GM18517 (cell line): ENCODE data around the gene SPOCK1.
A peak's percentile ranks its signal among the peaks of the same experiment; 100 is the strongest.
"Not testable (repeated sequence)": the region's sequence is repeated elsewhere in the genome, so short reads cannot be mapped to it uniquely, and the experiment has no call there.

Source experiments
- ATAC-seq: cut with Tn5 transposase; IDR thresholded peaks from one replicate; pipeline ENCODE4 v1.9.1; 2021; ENCODE audit warnings: mild to moderate bottlenecking, moderate library complexity; ENCODE audit not compliant: unreplicated experiment

The SPOCK1 gene

GRCh38 chr5:137498736-137499505 is at the start of gene SPOCK1:
SPOCK1 (minus strand) TSS chr5:137499326.
- peak; percentile 75 for ATAC-seq

- no peak for ATAC-seq
Observed at GRCh38 chr5:137545956-137546355, 46.8 kb upstream of the SPOCK1 start.

- ATAC-seq = not testable (repeated sequence)
Observed at GRCh38 chr5:137535449-137535848, 36.3 kb upstream of the SPOCK1 start.

GRCh38 chr5:137533963-137534362 is 34.8 kb upstream of the SPOCK1 start:
- no peak for ATAC-seq

- no peak for ATAC-seq
Observed at GRCh38 chr5:137531266-137531665, 32.1 kb upstream of the SPOCK1 start.

- no peak for ATAC-seq
Observed at GRCh38 chr5:137521246-137521645, 22.1 kb upstream of the SPOCK1 start.

GRCh38 chr5:137516961-137517360 is 17.8 kb upstream of the SPOCK1 start:
- no peak for ATAC-seq

GRCh38 chr5:137516251-137516797 is 17.2 kb upstream of the SPOCK1 start:
- ATAC-seq = no peak

GRCh38 chr5:137515238-137515637 is 16.1 kb upstream of the SPOCK1 start:
- ATAC-seq = no peak

- ATAC-seq = no peak
Observed at GRCh38 chr5:137510671-137511070, 11.5 kb upstream of the SPOCK1 start.

GRCh38 chr5:137507150-137507549 is 8.0 kb upstream of the SPOCK1 start:
- no peak for ATAC-seq

- no peak for ATAC-seq
Observed at GRCh38 chr5:137506296-137506695, 7.2 kb upstream of the SPOCK1 start.

- no peak for ATAC-seq
Observed at GRCh38 chr5:137504916-137505315, 5.8 kb upstream of the SPOCK1 start.

GRCh38 chr5:137503456-137503855 is 4.3 kb upstream of the SPOCK1 start:
- no peak for ATAC-seq

- ATAC-seq = no peak
Observed at GRCh38 chr5:137502632-137503031, 3.5 kb upstream of the SPOCK1 start.

- ATAC-seq = no peak
Observed at GRCh38 chr5:137501846-137502406, 2.8 kb upstream of the SPOCK1 start.

GRCh38 chr5:137501226-137501625 is 2.1 kb upstream of the SPOCK1 start:
- ATAC-seq = no peak

- ATAC-seq = no peak
Observed at GRCh38 chr5:137500615-137501225, 1.6 kb upstream of the SPOCK1 start.

GRCh38 chr5:137499506-137499847 is 351 bp upstream of the SPOCK1 start:
- not testable (repeated sequence) for ATAC-seq

- ATAC-seq = no peak
Observed at GRCh38 chr5:137498301-137498735, 808 bp downstream of the SPOCK1 start.

- no peak for ATAC-seq
Observed at GRCh38 chr5:137497396-137498290, 1.5 kb downstream of the SPOCK1 start.
